Smooth muscle cell (in vitro differentiated cells): ENCODE measurements around the gene POLR3K. TPM values are rescaled to one million over a fixed set of nuclear protein-coding genes. Genes with fewer than 3 reads are reported as not detected.

Experiments
- DNase-seq: peaks from one replicate; lab custom pipeline; 2025; ENCODE audit not compliant: unreplicated experiment; lab: John Stamatoyannopoulos, UW
- H2AFZ ChIP-seq: fragments of 200-600 bp; sonication (generic); 2 replicates; pipeline ENCODE4 v1.6.0; 2016; ENCODE audit warnings: antibody characterized with exemption, low read depth, mild to moderate bottlenecking
- H3F3A ChIP-seq: fragments of 200-600 bp; sonication (generic); 2 replicates; pipeline ENCODE4 v1.6.0; 2017; ENCODE audit warnings: antibody characterized with exemption, low read depth
- H3K27ac ChIP-seq: fragments of 200-600 bp; sonication (generic); 2 replicates; pipeline ENCODE4 v1.5.1; 2016; ENCODE audit warnings: low read depth, mild to moderate bottlenecking
- H3K27me3 ChIP-seq: fragments of 200-600 bp; sonication (generic); 2 replicates; pipeline ENCODE4 v1.6.1; 2016; ENCODE audit warnings: low read depth, mild to moderate bottlenecking
- H3K36me3 ChIP-seq: fragments of 200-600 bp; sonication (generic); 2 replicates; pipeline ENCODE4 v1.5.1; 2016; ENCODE audit warnings: low read depth
- H3K4me1 ChIP-seq: fragments of 200-600 bp; sonication (generic); 2 replicates; pipeline ENCODE4 v1.5.1; 2016; ENCODE audit warnings: low read depth
- H3K4me2 ChIP-seq: fragments of 200-600 bp; sonication (generic); 2 replicates; pipeline ENCODE4 v1.6.0; 2016; ENCODE audit warnings: mild to moderate bottlenecking
- H3K4me3 ChIP-seq: fragments of 200-600 bp; sonication (generic); 2 replicates; pipeline ENCODE4 v1.5.1; 2016; ENCODE audit warnings: mild to moderate bottlenecking
- H3K79me2 ChIP-seq: fragments of 200-600 bp; sonication (generic); 2 replicates; pipeline ENCODE4 v1.6.0; 2016; ENCODE audit warnings: low read depth, mild to moderate bottlenecking
- H3K9ac ChIP-seq: fragments of 200-600 bp; sonication (generic); 2 replicates; pipeline ENCODE4 v1.6.0; 2016; ENCODE audit warnings: low read depth
- H3K9me3 ChIP-seq: fragments of 200-600 bp; sonication (generic); replicated peaks from 2 replicates; pipeline ENCODE4 v1.5.1; 2016; ENCODE audit warnings: low read depth
- H4K20me1 ChIP-seq: fragments of 200-600 bp; sonication (generic); 2 replicates; pipeline ENCODE4 v1.6.0; 2016; ENCODE audit warnings: low read depth
- WGBS: methylation state at CpG from one replicate; pipeline ENCODE4 v1.1.7; 2016; ENCODE audit warnings: low lambda C conversion rate; 5-methylcytosine and 5-hydroxymethylcytosine counted together
- polyA plus RNA-seq: library from polyadenylated mRNA; unstranded; fragments of >200 nt; fragmentation: Nextera tagmentation; extraction: Ambion mirVana; gene quantifications from 2 replicates; pipeline ENCODE4 v1.2.1, GENCODE V29; 2016
- total RNA-seq: library from RNA; depleted of rRNA; stranded (reverse); fragments of >200 nt; gene quantifications from 2 replicates; pipeline ENCODE4 v1.2.3, GENCODE V29; 2014
- TF ChIP-seq, protein P1 (sequence below): fragments of 200-600 bp; sonication (generic); IDR thresholded peaks from 2 replicates; pipeline ENCODE4 v1.5.1; 2017; ENCODE audit warnings: borderline replicate concordance, mild to moderate bottlenecking, antibody characterized with exemption; ENCODE audit not compliant: insufficient read depth, poor library complexity, severe bottlenecking

POLR3K gene
- total and polyA plus RNA-seq, 2 experiments from 2014 or later, result 2.9 to 10.5 TPM

DNA sequence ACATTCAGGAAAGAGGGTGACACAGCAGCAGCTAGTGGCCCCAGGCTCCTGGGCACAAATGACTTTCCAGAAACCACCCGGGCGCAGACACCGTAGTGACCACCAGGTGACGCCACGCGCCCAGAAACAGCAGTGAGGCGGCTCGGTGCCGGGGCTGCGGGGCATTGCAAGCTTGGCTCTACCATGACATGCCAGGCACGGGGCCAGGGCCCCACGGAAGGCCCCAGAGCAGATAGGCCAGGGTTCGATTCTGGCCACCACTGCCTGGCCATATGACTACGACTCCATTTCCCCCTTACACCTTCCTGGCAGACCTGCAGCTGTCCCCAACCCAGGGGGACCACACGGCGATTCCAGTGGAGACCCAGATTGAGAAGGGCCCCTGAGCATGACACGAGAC is 12.3 kb upstream of the POLR3K start:
- 29% methylated on average over 17 of the region's 17 CpGs for WGBS
- Histone ChIP-seq H3K4me2 (no peak overlapping the region), H4K20me1 (peaks cover 79% of the 10 kb centered on the region), H3K4me1 (peaks cover 15% of the 10 kb centered on the region), H3F3A (no peaks in the 10 kb centered on the region), H2AFZ (no peak overlapping the region), H3K79me2 (peaks cover 56% of the 10 kb centered on the region), H3K36me3 (no peaks in the 10 kb centered on the region), H3K27me3 (no peaks in the 10 kb centered on the region), H3K9me3 (no peaks in the 10 kb centered on the region), H3K27ac (no peak overlapping the region), H3K9ac (no peak overlapping the region), H3K4me3 (no peak overlapping the region)
- peak; percentile 51 for DNase-seq
- TF ChIP-seq, protein P1, sequence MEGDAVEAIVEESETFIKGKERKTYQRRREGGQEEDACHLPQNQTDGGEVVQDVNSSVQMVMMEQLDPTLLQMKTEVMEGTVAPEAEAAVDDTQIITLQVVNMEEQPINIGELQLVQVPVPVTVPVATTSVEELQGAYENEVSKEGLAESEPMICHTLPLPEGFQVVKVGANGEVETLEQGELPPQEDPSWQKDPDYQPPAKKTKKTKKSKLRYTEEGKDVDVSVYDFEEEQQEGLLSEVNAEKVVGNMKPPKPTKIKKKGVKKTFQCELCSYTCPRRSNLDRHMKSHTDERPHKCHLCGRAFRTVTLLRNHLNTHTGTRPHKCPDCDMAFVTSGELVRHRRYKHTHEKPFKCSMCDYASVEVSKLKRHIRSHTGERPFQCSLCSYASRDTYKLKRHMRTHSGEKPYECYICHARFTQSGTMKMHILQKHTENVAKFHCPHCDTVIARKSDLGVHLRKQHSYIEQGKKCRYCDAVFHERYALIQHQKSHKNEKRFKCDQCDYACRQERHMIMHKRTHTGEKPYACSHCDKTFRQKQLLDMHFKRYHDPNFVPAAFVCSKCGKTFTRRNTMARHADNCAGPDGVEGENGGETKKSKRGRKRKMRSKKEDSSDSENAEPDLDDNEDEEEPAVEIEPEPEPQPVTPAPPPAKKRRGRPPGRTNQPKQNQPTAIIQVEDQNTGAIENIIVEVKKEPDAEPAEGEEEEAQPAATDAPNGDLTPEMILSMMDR, result peak; percentile 95

DNA sequence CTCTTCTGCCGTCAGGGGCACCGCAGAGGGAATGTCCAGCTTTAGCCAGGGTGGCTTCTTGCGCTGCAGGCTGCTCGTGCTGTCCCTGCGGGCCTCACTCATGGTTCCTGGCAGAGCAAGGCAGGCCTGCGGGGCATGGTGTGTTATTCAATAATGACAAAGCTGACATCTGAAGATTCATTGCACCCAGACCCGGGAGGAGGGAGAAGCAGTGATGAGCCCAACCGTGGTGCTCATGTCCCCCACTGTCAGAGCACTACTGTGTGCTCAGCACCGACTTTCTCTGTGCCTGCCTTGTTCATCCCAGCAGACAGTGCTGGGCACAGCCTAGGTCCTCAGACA is 11.5 kb upstream of the POLR3K start:
- DNase-seq, result no peak
- 83% methylated on average over 9 of the region's 9 CpGs for WGBS
- H3K4me2 ChIP-seq, result no peak overlapping the region
- H3K4me1 ChIP-seq, result peaks cover 13% of the 10 kb centered on the region
- H3K4me3 ChIP-seq, result no peak overlapping the region
- H3K9ac ChIP-seq, result no peak overlapping the region
- peaks cover 70% of the 10 kb centered on the region for H4K20me1 ChIP-seq
- H3K27me3 ChIP-seq, result no peaks in the 10 kb centered on the region
- H2AFZ ChIP-seq, result no peak overlapping the region
- H3K36me3 ChIP-seq, result no peaks in the 10 kb centered on the region
- no peaks in the 10 kb centered on the region for H3K9me3 ChIP-seq
- no peak overlapping the region for H3K27ac ChIP-seq
- TF ChIP-seq, protein P1, result no peak
- no peaks in the 10 kb centered on the region for H3F3A ChIP-seq
- H3K79me2 ChIP-seq, result peaks cover 48% of the 10 kb centered on the region

DNA sequence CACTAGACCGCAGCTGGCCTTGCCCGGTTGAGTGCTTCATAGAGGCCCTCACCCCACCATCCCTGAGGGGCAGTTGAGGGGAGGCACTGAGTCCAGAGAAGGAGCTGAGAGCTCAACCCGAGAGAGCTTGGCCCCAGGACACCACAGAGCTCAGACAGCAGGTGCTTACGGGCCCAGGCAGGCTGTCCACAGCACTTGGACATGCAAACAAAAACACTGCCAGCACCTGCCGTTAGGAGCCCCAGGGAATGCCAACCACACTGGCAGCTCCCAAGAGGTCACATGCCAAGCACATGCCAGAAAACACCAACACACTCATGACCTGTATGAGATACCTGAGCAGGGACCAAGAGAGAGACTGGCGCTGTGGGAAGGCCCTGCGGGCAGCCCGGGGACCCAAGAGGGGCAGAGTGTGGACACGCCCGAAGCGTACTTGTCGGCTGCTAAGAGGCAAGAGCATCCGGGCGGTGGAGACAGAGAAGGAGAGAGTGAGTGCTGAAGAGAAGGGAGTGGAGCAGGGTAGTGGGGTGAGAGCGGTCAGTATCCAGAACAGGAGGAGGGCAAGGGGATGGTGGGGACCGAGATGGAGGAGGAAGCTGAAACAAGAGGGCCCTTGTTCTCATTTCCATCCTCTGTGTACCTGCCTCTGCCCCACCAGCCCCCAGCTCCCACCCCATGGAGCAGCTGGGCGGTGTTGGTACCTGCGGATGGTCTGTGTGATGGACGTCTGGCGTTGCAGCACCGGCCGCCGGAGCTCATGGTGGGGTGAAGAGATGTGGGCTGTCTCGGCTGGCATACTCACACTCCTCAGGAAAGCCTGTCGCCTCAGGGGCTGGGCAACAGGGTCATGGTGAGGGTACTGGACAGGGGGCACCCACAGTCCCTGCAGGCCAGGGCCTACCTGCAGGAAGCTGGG is 10.8 kb upstream of the POLR3K start:
- Histone ChIP-seq H3K27me3 (no peaks in the 10 kb centered on the region), H3K27ac (no peak overlapping the region), H3K4me2 (no peak overlapping the region), H3K36me3 (no peaks in the 10 kb centered on the region), H3K9me3 (no peaks in the 10 kb centered on the region), H3K9ac (no peak overlapping the region), H4K20me1 (peaks cover 64% of the 10 kb centered on the region), H3K79me2 (peaks cover 41% of the 10 kb centered on the region), H3K4me3 (no peak overlapping the region), H3K4me1 (peaks cover 13% of the 10 kb centered on the region), H3F3A (no peaks in the 10 kb centered on the region), H2AFZ (no peak overlapping the region)
- no peak for DNase-seq
- WGBS, result 96% methylated on average over 25 of the region's 25 CpGs
- TF ChIP-seq, protein P1, result no peak

DNA sequence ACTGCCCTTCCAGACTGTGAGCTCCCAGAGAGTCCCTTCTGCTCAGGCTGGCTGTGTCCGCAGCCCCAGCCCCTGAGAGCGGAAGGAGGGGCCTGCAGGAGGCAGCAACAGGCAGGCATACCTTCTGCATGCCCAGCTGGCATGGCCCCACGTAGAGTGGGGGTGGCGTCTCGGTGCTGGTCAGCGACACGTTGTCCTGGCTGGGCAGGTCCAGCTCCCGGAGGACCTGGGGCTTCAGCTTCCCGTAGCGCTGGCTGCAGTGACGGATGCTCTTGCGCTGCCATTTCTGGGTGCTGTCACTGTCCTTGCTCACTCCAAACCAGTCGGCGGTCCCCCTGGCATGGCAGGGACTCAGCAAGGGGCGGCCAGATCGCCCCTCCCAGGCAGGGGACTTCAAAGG is 10.1 kb upstream of the POLR3K start:
- Histone ChIP-seq H3K79me2 (peaks cover 33% of the 10 kb centered on the region), H3K27ac (no peak overlapping the region), H4K20me1 (peaks cover 56% of the 10 kb centered on the region), H3K4me2 (no peak overlapping the region), H3K9ac (no peak overlapping the region), H3K27me3 (no peaks in the 10 kb centered on the region), H3F3A (no peaks in the 10 kb centered on the region), H3K4me3 (no peak overlapping the region), H3K36me3 (no peaks in the 10 kb centered on the region), H3K4me1 (peaks cover 6% of the 10 kb centered on the region), H2AFZ (no peak overlapping the region), H3K9me3 (no peaks in the 10 kb centered on the region)
- TF ChIP-seq, protein P1, result no peak
- DNase-seq, result no peak
- 97% methylated on average over 16 of the region's 16 CpGs for WGBS
